Astrocyte (in vitro differentiated cells and primary cell): ENCODE data around the gene CACNG3.

Experiments used
- CTCF ChIP-seq: IDR thresholded peaks from 2 replicates; pipeline ENCODE4 v1.5.1; 2011; ENCODE audit warnings: low read depth, mild to moderate bottlenecking, inconsistent platforms, low read length, moderate library complexity; ENCODE audit not compliant: insufficient read depth
- EZH2 ChIP-seq: IDR thresholded peaks from 2 replicates; pipeline ENCODE4 v1.6.1; 2012; ENCODE audit warnings: mild to moderate bottlenecking, low read length, inconsistent platforms; ENCODE audit not compliant: insufficient read depth

GRCh38 chr16:24315343-24315742, 59.2 kb downstream of the CACNG3 start:
- TF ChIP-seq CTCF (no peak), EZH2 (no peak)
